C4-2B (cell line): ENCODE results near the gene EPB41L3.

Experiments
- H3K27ac ChIP-seq: fragments of 450-650 bp; 2 replicates; pipeline ENCODE4 v1.5.1; 2017
- CTCF ChIP-seq: fragments of 450-650 bp; conservative IDR thresholded peaks from 2 replicates; pipeline ENCODE4 v1.5.1; 2017; ENCODE audit warnings: mild to moderate bottlenecking
- ZFX ChIP-seq: fragments of 450-650 bp; IDR thresholded peaks from 2 replicates; pipeline ENCODE4 v1.6.1; 2017

The EPB41L3 gene

GRCh38 chr18:5414546-5414945 is 129.3 kb downstream of the EPB41L3 start:
- no peak overlapping the region for H3K27ac ChIP-seq
- TF ChIP-seq ZFX (no peak), CTCF (no peak)

GRCh38 chr18:5413447-5413846 is 130.3 kb downstream of the EPB41L3 start:
- no peak overlapping the region for H3K27ac ChIP-seq
- no peak for TF ChIP-seq ZFX
- no peak for TF ChIP-seq CTCF

- no peak overlapping the region for H3K27ac ChIP-seq
- TF ChIP-seq ZFX (no peak), CTCF (no peak)
These were observed 133.2 kb downstream of the EPB41L3 start for GRCh38 chr18:5410582-5410981.

GRCh38 chr18:5398269-5398668 is 145.5 kb downstream of the EPB41L3 start:
- H3K27ac ChIP-seq: no peak overlapping the region
- TF ChIP-seq CTCF (no peak), ZFX (no peak)

GRCh38 chr18:5397102-5397501 is 146.7 kb downstream of the EPB41L3 start:
- no peak overlapping the region for H3K27ac ChIP-seq
- TF ChIP-seq CTCF: no peak
- TF ChIP-seq ZFX: no peak

GRCh38 chr18:5395860-5396448 is 147.8 kb downstream of the EPB41L3 start:
- no peak overlapping the region for H3K27ac ChIP-seq
- no peak for TF ChIP-seq ZFX
- no peak for TF ChIP-seq CTCF

GRCh38 chr18:5393779-5394178 is 150.0 kb downstream of the EPB41L3 start:
- H3K27ac ChIP-seq: no peak overlapping the region
- TF ChIP-seq CTCF: no peak
- no peak for TF ChIP-seq ZFX
